RWPE1 (cell line): Measurements from ENCODE around the gene RYR3.

Experiments used
- CTCF ChIA-PET: fragments of 350-600 bp; sonication (Branson Sonifier 250); formaldehyde crosslinking; extraction: SDS; loops from one replicate; lab custom pipeline; 2021; lab: Yijun Ruan, JAX
- POLR2A ChIA-PET: fragments of 400-600 bp; formaldehyde crosslinking; extraction: SDS; loops from one replicate; lab custom pipeline; 2020; ENCODE audit warnings: antibody characterized with exemption; ENCODE audit not compliant: low non-redundant PET; lab: Yijun Ruan, JAX
- DNase-seq: peaks from one replicate; pipeline ENCODE4 v3.0.0; 2012; ENCODE audit warnings: low spot score
- H3K27ac ChIP-seq: fragments of 450-650 bp; 2 replicates; pipeline ENCODE4 v1.5.1; 2017
- CTCF ChIP-seq: fragments of 450-650 bp; conservative IDR thresholded peaks from 2 replicates; pipeline ENCODE4 v1.5.1; 2017; ENCODE audit warnings: low read depth, mild to moderate bottlenecking

Gene RYR3

GRCh38 chr15:33865416-33865815 lies 554.6 kb downstream of the RYR3 start:
- no peak for TF ChIP-seq CTCF
- POLR2A ChIA-PET: no interaction called here
- no peak for DNase-seq
- H3K27ac ChIP-seq: no peak overlapping the region
- CTCF ChIA-PET: no interaction called here

DNA sequence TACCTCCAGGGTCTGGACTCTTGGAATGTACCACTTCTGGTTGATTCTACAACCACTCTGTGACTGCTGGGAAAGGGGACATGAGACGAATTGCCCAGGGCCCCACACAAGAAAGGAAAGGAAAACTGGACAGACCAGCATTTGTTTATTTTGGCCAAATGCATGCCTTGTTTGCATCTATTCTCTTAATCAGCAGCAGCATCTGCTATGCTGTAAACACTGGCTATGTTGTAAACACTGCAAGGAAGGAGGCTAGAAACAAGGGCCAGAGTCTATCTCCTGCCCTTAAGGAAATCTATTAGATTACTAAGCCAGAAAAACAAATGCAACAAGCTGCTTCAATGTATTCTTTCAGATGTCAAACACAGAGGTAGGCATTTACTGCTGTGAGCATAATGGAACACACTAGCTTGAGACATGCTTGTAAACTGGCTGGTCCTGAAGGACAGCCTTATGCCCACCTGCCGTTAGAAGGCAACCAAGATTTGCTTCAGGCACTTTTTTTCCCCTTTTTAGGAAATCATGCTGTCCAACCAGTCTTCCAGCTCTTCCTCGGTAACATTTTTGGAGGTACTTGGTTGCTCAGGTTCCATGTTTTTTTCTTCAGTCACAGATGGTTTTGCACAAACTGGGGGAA lies 555.5 kb downstream of the RYR3 start:
- TF ChIP-seq CTCF: no peak
- H3K27ac ChIP-seq: no peak overlapping the region
- CTCF ChIA-PET: no interaction called here
- POLR2A ChIA-PET: no interaction called here
- no peak for DNase-seq

DNA sequence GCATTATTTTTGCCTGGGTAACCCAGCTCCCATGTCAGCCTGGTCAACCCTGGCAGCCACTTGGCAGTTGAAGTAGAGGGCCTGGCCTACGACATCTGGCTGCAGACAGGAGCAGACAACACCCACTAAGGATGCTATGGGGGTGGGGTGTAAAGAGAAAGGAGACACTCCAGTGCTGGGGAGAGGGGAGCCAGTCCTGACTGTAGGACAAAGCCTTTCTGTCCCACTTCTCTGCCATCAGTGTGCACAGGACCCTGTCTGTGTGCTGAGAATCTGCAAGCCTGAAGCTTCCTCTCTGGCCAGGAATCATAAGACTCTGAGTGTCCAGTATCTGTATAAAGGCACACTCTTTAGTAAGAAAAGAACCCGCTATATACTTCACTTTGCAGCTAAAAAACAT lies 561.2 kb downstream of the RYR3 start:
- DNase-seq: no peak
- ChIA-PET CTCF (no interaction called here), POLR2A (no interaction called here)
- no peak overlapping the region for H3K27ac ChIP-seq
- no peak for TF ChIP-seq CTCF

DNA sequence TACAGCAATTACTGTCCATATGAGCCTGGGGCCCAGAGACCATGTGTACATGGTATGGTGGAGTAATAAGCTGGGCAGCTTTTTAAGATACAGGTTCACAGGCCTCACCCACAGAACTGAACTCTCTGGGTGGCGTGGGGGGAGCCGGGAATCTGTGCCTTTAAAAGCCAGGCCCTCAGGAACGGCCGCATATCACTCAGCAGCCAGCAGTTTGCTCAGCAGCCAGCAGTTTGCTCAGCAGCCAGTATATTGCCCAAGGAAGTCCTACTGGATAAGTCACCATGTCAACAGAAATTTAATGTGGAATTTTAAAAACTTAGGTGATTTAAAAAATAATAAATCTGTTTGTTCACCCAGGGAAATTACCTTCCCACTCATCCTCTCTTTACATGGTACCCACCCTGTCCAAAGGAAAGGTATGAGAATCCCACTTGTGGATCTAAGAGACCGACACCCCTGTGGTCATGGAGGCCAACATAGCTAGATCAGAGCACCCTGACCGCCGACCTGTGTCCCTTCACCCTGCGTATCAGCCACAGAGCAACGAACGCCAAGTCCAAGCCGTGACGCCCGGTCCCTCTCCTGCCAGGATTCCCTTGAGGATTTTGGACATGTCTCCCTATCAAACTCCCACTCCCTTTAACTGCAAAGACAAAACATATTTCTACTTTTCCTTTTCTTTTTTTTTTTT lies 561.8 kb downstream of the RYR3 start:
- CTCF ChIA-PET: no interaction called here
- POLR2A ChIA-PET: no interaction called here
- H3K27ac ChIP-seq: no peak overlapping the region
- DNase-seq: no peak
- TF ChIP-seq CTCF: no peak

GRCh38 chr15:33874156-33874555 lies 563.4 kb downstream of the RYR3 start:
- CTCF ChIA-PET: interaction anchor here (0.6 to 0.7 kb wide), 2 partner anchors 11 to 313 kb away, joined by 3 read pairs; no protein-coding TSS in a partner anchor
- H3K27ac ChIP-seq: no peak overlapping the region
- peak; percentile 18 for DNase-seq
- no peak for TF ChIP-seq CTCF
- POLR2A ChIA-PET: no interaction called here

GRCh38 chr15:33882921-33883320 lies 572.2 kb downstream of the RYR3 start:
- POLR2A ChIA-PET: no interaction called here
- H3K27ac ChIP-seq: no peak overlapping the region
- CTCF ChIA-PET: interaction anchor here (0.5 kb wide), 1 partner anchor 35 kb away, joined by 5 read pairs; no protein-coding TSS in a partner anchor
- no peak for TF ChIP-seq CTCF
- DNase-seq: no peak
